ENCODE measurements around the gene ABCB11. TPM values are rescaled to one million over a fixed set of nuclear protein-coding genes. Genes with fewer than 3 reads are reported as not detected.
"Not testable (repeated sequence)": the region's sequence is repeated elsewhere in the genome, so short reads cannot be mapped to it uniquely, and the experiment has no call there.

The ABCB11 gene
- polyA plus RNA-seq (ENCODE audit: insufficient read length in 4 of 4): under 1 TPM in 1 of 4 donors, not detected in 3; 0.31 TPM

- DNase-seq (ENCODE audit: low read depth in 4 of 4, low spot score in 3 of 4): no peak
These were observed at the start of gene ABCB11 for GRCh38 chr2:169031202-169031601. Gene ABCB11, minus strand, starts transcription at chr2:169031324. Its CDS starts 13,199 bp downstream, at chr2:169018125.

DNA sequence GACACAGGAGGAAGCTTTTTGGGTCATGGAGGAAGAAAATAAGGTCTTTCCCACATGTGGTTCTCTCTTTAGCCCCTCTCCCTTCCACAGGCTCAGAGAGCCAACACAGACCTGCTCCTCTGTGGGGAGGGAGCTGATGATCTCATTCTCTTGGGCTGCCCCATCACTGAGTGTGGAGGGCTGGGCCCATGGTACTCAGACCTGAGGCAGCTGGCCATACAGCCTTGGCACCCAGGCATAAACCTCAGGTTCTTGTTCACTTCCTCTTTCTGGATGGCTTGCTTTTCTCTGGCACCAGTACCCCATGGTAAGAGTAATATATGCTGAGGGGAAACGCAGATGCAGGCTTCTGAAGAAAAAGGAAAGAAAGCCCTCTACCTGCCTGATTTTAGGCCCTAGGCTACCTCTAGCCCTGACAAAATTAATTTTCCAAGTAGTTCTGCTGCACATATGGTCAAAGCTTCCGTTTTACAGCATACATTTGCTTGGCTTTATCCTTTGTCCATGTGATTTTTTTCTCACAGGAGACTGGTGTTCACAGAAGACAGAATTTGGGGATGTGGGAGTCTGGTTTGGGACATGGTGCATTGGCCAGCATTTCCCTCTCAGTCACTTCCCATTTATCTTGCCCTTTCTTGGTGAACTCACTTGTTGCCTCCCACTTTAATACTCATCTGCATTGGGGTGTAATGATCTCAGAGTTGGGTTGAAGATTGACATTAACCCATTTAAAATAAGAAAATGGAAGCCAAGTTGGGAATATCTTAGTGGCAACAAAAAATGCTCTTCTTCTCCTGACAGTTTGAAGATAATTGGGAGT, 49.3 kb upstream of the ABCB11 start:
- no peak for DNase-seq (ENCODE audit: low read depth in 4 of 4, low spot score in 3 of 4)

DNA sequence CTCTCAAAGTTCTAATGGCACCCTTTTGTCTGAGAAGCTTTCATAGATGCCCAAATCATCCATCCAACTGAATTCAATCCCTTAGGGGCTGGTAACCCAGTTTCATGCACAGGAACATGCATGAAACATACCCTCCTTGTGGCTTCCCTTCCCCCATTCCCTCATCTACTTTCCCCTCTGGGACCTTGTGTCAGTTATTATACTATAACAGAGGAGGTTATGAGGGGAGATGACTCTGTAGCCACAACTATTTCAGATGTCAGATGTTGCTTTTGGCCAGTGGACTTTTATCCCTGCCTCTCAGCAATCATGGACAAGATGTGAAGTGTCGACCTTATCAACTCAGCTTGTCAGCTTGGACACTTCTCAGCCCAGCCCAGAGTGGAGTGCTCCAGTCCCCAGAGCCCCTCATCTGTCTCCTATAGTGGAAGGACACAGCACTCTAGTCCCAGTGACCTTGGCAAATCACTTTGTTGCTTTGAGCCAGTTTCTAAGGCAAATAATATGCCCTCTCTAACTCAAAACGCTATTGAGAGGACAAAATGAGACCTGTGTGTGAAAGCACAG, 46.6 kb upstream of the ABCB11 start:
- DNase-seq (ENCODE audit: low read depth in 4 of 4, low spot score in 3 of 4): no peak

- peak in 1 of 4 donors; percentile 12 for DNase-seq (ENCODE audit: low read depth in 4 of 4, low spot score in 3 of 4)
These were observed 43.0 kb upstream of the ABCB11 start for GRCh38 chr2:169073963-169074751.

- DNase-seq (ENCODE audit: low read depth in 4 of 4, low spot score in 3 of 4): no peak
These were observed 42.3 kb upstream of the ABCB11 start for GRCh38 chr2:169073211-169073962.

- DNase-seq (ENCODE audit: low read depth in 4 of 4, low spot score in 3 of 4): no peak
These were observed 41.2 kb upstream of the ABCB11 start for GRCh38 chr2:169072163-169072925.

DNA sequence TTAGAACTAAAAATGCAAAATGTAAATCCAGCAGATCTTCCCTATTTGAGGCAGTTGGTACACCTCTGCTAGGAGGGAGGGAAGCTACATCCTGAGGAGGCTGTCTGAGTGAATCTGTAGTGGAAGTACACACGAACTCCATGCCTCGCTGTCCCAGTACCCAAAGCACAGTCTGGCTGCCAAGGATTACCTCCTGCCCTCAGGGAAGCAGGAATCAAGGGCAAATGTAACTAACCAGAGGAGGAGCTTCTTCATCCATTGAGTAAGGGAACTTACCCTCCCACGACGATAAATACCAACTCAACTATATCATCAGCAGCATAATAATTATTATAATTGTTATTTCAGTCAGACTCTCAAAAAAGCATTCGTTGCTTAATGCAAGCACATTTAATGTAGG, 40.3 kb upstream of the ABCB11 start:
- no peak for DNase-seq (ENCODE audit: low read depth in 4 of 4, low spot score in 3 of 4)

- no peak for DNase-seq (ENCODE audit: low read depth in 4 of 4, low spot score in 3 of 4)
These were observed 38.7 kb upstream of the ABCB11 start for GRCh38 chr2:169069833-169070232.

DNA sequence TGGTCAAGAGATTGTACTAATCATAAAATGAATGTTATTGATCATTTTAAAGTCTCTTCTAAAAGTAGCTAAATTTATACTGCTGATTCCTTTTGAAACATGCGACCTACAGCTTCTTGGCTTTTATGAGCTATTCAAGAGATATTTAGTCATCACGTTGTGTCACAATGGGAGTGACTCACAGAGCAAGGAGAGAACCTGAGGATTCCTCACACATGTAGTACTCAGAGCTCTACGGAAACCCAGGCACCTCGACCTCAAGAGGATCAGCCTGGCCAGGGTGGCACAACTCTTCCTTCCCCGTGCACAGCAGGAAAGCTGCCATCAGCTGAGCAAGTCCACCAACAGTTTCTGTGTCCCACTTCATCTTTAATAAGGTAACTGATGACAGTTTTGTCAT, 38.2 kb upstream of the ABCB11 start, which contains the start of gene DHRS9:
TSS of gene DHRS9 (plus strand) at position 223 of the 400 bp plus-strand sequence. CDS start 12,019 bp downstream, outside the sequence.
- DNase-seq (ENCODE audit: low read depth in 4 of 4, low spot score in 3 of 4): no peak

GRCh38 chr2:169066897-169067296, 35.8 kb upstream of the ABCB11 start:
- no peak for DNase-seq (ENCODE audit: low read depth in 4 of 4, low spot score in 3 of 4)

DNA sequence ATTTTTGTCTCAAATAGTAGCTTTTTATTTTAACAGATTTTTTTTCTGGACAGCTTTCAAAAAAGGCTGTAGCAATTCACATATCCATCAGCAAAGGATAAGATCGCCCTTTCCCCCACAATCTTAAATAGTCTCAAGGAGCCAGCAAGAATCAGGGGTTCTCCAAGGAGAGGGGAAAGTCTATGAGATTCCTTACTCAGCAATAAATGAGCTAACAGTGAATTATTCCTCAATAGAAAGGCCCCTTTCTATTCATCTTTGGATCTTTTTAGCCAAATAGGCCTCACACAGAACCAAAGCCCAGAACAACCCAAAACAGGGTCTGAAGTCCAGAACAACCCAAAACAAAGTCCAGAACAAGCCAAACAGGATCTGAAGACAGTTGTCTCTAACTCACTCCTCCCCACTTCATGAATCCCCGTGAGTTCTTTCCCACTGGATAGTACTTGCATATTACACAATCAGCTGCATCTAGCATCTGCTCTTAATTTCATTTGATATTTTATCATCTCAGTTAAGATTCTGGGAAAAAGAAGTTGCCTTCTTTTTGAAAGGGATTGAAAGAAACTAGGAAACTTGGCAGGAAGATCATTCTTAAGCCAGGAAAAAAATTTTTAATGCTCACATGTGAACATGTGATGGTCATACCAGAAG, 34.9 kb upstream of the ABCB11 start:
- DNase-seq (ENCODE audit: low read depth in 4 of 4, low spot score in 3 of 4): no peak

- DNase-seq (ENCODE audit: low read depth in 4 of 4, low spot score in 3 of 4): no peak
These were observed 34.3 kb upstream of the ABCB11 start for GRCh38 chr2:169065422-169065821.

GRCh38 chr2:169064199-169064598, 33.1 kb upstream of the ABCB11 start:
- DNase-seq (ENCODE audit: low read depth in 4 of 4, low spot score in 3 of 4): not testable (repeated sequence)

DNA sequence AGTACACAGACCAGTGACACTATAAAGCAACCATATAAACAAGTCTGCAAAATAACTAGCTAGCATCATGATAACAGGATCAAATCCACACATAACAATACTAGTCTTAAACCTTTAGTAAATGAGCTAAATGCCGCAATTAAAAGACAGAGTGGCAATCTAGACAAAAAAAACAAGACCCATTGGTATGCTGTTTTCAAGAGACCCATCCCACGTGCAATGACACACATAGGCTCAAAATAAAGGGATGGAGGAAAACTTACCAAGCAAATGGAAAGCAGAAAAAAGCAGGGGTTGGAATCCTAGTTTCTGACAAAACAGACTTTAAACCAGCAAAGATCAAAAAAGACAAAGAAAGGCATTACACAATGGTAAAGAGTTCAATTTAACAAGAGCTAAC, 23.5 kb upstream of the ABCB11 start:
- not testable (repeated sequence) for DNase-seq (ENCODE audit: low read depth in 4 of 4, low spot score in 3 of 4)

GRCh38 chr2:169050476-169051240, 19.5 kb upstream of the ABCB11 start:
- no peak for DNase-seq (ENCODE audit: low read depth in 4 of 4, low spot score in 3 of 4)

DNA sequence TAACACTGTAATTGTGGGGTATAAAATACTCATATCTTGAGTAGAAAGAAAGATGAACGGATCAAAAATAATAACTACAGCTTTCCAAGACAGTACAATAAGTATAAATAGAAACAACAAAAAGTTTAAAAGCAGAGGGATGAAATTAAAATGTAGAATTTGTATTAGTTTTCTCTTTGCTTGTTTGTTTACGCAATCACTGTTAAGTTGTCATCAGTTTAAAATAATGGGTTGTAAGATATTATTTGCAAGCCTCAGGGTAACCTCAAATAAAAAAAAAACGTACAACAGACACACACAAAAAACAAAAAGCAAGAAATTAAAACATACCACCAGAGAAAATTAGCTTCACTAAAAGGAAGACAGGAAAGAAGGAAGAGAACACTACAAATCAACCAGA, 18.0 kb upstream of the ABCB11 start:
- DNase-seq (ENCODE audit: low read depth in 4 of 4, low spot score in 3 of 4): no peak

DNA sequence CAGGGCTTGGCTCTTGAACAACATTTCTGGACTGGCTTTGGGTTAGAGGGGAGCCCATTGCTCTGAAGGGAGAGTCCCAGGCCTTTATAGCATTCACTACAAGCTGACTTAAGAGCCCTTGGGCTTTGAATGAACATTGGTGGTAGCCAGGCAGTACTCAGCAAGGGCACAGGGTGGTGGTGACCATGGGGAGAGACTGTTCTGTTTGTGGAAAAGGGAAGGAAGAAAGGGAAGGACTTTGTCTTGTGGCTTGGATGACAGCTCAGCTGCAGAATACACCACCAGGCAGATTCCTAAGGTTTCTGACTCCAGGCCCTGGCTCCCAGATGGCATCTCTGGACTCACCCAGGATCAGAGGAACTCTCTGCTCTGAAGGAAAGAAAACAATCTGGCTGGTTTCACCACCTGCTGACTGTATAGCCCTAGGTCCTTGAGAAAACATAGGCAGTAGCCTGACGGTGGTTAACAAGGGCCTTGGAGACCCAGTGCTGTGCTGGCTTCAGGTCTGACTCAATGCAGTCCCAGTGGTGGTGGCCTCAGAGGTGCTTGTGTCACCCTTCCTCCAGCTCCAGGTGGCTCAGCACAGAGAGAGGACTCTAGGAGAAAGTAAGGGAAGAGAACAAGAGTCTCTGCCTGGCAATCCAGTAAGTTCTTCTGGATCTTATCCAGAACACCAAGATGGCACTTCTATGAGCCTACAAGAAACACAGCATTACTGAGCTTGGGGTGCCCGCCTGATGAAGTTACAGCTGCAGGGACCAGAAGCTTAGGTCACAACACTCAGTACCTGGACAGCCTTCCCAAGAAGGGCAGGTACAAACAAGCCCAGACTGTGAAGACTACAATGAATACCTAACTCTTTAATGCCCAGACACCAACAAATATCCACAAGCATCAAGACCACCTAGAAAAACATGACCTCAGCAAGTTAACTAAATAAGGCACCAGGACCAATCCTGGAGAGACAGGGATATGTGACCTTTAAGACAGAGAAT, 16.4 kb upstream of the ABCB11 start:
- DNase-seq (ENCODE audit: low read depth in 4 of 4, low spot score in 3 of 4): no peak

All from left renal pelvis (tissue), 4 donors.